Stimulated activated CD8-positive, alpha-beta memory T cell treated with anti-CD3 and anti-CD28 coated beads, Interleukin-2, amount 100 ng/mL, for 48 hours (primary cell): ENCODE results near the gene HJURP.

Experiments used
- DNase-seq, 2 donors: peaks; one replicate each; pipeline ENCODE4 v3.0.0-alpha.2; 2020; ENCODE audit warnings: low read depth in 2 of 2

HJURP gene

DNA sequence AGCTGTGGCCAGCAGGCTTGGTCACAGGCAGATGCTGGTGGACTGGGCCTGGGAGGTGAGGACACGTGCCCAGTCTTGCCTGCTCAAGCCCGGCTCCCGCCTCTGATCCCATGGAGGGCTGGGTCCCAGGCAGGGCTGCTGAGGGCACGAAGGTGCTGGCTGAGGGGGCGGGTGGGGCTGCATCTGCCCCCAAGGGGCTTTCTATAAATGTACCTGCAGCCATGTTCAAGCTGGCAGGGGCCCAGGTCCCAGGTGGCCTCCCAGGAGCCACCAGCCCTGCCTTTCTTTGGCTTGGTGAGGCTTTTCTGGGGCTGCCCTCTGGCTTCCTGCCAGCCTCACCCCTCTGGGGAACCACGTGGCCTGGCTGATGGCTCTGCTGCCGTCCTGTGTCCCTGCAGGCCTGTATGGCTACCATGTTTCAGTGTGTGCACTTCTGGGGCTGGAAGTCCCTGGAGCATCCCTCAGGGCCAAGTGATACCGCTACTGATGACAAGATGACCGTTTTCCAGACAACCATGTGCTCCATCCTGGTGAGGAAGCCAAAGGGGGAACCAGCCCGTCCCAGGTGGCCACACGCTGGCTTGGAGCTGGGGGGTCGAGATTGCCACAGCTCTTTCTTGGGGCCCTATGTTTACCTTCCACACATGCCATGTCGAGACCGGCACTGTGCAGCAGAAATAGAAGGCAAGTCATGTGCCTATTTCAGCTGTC is 23.2 kb downstream of the HJURP start:
- no peak for DNase-seq

GRCh38 chr2:233830111-233830802 is 24.1 kb downstream of the HJURP start:
- no peak for DNase-seq

DNA sequence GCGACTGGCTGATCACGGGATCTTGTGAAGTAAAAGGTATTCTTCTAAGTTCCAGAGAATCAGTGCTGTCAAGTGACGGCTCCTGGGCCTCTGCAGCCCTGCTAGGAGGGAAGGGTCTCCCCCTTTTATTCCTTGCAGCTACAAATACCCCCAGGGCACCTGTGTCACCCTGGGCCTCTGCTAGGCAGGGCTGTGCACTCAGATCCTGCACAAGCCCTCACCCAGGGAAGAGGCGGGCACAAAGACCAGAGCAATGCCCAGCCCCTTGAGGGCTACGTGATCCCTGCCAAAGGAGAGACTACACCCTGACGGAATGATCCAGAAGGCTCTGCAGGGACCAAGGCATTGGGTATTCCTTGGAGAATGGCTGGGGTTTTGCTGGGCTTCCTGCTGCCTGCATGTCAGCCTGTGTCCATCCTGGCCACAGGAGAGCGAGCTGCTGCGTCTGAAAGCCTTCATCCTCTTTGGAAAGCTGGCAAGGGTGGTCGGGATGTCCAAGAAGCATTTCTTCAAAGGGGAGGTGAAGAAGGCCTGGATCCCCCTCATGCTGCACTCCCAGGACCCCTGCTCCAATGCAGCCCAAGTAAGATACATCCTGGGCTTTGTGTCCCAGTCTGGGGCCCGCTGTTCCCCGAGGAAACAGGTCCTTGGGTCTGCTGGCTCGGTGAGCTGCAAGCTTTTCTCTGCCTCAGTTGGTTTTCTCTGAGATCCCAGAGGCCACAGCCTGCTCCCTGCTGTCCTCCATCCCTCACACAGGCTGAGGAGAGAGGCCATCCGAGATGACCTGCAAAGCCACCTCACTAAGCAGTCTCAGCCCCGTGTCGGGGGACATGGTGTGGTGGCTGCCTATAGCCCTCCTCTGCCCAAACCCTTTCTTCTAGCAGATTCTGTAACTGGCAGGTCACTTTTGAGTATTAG is 24.9 kb downstream of the HJURP start:
- no peak for DNase-seq

- DNase-seq, result no peak
Measured at GRCh38 chr2:233828546-233829192, 25.7 kb downstream of the HJURP start.

- DNase-seq, result no peak
Measured at GRCh38 chr2:233824373-233824772, 30.0 kb downstream of the HJURP start.

- no peak for DNase-seq
Measured at GRCh38 chr2:233823731-233824121, 30.6 kb downstream of the HJURP start.

GRCh38 chr2:233822781-233823730 is 31.3 kb downstream of the HJURP start:
- DNase-seq, result no peak

GRCh38 chr2:233822101-233822771 is 32.1 kb downstream of the HJURP start:
- no peak for DNase-seq

DNA sequence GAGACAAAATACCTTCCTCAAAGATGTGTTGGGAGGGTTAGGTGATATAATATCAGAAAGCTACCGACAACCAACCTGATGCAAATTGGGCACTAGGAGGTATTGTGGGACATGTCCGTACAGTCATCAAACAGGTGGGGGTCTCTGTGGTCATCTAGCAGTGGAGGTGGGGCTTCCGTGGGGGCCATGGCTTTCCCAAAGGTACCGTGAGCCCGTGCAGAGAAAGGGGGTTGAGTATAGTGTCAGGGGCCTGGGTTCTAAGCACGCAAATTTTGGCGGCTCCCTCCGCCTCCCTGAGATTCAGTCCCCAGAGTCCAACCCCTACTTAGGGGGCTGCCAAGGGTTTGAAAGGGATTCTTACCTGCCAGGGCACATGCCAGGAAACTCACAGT is 32.6 kb downstream of the HJURP start:
- no peak for DNase-seq

GRCh38 chr2:233821196-233821595 is 33.1 kb downstream of the HJURP start:
- no peak for DNase-seq

- no peak for DNase-seq
Measured at GRCh38 chr2:233820774-233821105, 33.6 kb downstream of the HJURP start.

GRCh38 chr2:233819884-233820773 is 34.2 kb downstream of the HJURP start:
- no peak for DNase-seq

DNA sequence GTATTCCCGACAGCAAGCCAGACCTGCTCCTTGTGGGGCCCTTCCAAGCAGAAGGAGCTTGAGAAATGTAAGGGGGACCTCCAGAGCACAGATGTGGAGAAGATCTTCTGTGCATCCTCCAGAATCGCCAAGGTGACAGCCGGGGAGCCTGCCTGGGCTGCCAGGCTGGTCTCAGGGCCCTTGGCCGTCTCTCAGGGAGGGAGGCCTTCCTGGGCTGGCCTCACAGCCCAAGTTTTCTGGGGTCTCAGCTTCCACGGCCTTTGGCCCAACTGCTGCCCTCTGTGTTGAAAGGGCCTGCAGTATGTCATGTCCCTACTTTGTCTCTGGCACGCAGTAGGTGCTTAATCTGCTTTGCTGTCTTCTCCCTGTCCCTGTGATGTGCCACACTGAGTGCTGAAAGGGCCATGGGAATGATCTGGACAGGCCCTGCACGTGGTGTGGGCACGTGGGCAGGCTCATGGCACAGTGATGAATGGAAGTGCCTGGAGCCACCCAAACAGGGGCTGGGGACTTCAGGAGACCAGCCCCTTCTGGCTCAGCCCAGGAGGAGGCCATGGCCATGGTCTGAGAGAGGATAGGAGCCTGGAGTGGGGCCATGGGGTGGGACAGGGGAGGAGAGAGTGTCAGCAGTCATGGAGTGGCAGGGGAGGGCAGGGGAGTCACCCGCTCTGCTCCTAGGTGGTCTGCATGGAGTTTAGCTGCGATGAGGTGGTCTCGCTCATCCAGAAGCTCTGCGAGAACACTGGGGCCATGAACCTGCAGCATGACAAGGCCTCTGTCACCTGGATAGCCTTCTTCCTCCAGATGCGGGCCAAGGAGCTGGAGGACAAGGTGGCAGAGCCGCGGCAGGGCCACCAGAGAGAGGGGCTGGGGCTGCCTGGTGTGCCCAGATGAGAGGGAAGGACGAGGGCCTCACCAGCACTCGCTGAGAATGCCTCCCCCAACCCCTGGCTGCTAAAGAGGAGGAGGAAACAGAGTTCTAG is 35.4 kb downstream of the HJURP start:
- DNase-seq, result no peak

GRCh38 chr2:233817995-233818638 is 36.2 kb downstream of the HJURP start:
- no peak for DNase-seq

DNA sequence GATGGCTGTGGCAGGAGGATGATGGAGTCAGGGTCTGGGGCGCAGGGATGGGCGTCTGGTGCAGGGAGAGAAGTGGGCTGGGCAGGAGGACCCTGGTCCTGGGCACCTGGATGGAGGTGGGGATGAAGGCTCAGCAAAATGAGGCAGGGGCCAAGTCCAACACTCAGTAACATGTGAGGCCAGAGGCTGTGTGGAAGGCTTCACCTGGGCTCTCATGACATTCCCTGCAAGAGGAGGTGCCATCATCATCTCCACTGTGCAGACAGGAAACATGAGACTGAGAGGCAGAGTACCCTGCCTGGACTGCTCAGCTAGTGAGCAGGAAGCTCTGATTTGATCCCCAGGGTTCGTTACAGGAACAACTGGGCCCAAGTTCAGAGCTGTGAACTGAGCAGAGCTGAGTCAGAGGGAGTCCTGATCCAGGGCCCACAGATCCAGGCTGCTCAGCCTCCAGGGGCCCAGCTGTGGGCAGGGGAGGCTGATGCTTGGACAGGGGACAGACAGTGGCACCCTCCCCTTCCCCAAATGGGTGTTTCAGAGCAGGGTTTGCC is 36.9 kb downstream of the HJURP start:
- no peak for DNase-seq

DNA sequence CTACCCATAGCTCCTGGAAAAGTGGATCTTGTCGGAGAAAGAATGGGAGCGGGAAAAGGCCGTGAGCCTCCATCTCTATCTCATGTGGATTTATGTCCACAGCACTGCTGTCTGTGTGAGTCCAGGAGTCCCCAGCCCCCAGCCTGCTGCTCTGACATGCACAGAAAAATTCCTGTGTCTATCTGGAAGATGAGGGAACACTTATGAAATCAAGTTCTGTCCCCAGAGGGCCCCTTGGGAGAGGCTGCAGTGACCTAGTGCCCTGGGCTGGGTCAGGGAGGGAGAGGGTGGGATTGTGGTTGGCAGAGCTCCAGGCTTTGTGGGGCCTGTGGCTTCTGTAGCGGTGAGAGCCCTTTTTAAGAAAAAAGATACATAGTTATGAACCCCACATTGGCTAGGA is 37.6 kb downstream of the HJURP start:
- DNase-seq, result no peak

DNA sequence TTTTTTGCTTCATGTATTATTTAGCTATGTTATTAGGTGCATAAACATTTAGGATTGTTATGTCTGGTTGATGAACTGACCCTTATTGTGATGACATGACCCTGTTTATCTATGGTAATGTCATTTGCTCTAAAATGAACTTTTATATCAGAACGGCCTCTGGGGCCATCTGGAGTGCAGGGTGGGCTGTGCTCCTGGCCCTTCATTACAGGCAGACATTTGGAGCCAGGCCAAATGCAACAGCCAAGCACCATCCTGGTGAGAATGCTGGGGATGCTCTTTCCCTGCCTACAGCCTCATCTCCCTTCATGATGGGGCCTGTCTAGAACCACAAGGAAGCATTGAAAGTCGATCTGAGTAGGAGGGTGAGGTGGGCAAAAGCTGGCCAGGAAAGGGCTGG is 38.0 kb downstream of the HJURP start:
- no peak for DNase-seq
